Spleen (tissue), 11 donors: ENCODE data around the gene INF2. TPM values are rescaled to one million over a fixed set of nuclear protein-coding genes. Genes with fewer than 3 reads are reported as not detected.

ENCODE experiments used
- DNase-seq: peaks from one replicate; pipeline ENCODE4 v3.0.0-alpha.2; 2020
- H3K27ac ChIP-seq, 8 donors: fragments of 200-600 bp; sonication (generic) in 7 of 8; 1 replicate in 4 of 8; 2 replicates in 4 of 8; pipeline versions ENCODE4 v1.5.0 to v1.8.0; 2016 to 2021; ENCODE audit warnings: inconsistent platforms in 4 of 8, mild to moderate bottlenecking in 4 of 8, moderate library complexity in 1 of 8
- H3K27me3 ChIP-seq, 7 donors: fragments of 200-600 bp; sonication (generic) in 6 of 7; replicated peaks in 1 of 7; 1 replicate in 4 of 7; 2 replicates in 3 of 7; pipeline versions ENCODE4 v1.5.0 to v1.8.0; 2016 to 2021; ENCODE audit warnings: inconsistent platforms in 3 of 7, mild to moderate bottlenecking in 1 of 7
- H3K36me3 ChIP-seq, 6 donors: fragments of 200-600 bp; sonication (generic) in 5 of 6; 1 replicate in 4 of 6; 2 replicates in 2 of 6; pipeline versions ENCODE4 v1.5.0 to v1.8.0; 2016 to 2021; ENCODE audit warnings: inconsistent platforms in 2 of 6
- H3K4me1 ChIP-seq, 6 donors: fragments of 200-600 bp; sonication (generic) in 5 of 6; 1 replicate in 3 of 6; 2 replicates in 3 of 6; pipeline versions ENCODE4 v1.5.0 to v1.8.0; 2016 to 2021; ENCODE audit warnings: inconsistent platforms in 3 of 6
- H3K4me3 ChIP-seq, 8 donors: fragments of 200-600 bp; sonication (generic) in 7 of 8; 1 replicate in 4 of 8; 2 replicates in 4 of 8; pipeline versions ENCODE4 v1.5.0 to v1.8.0; 2016 to 2021; ENCODE audit warnings: inconsistent platforms in 4 of 8, mild to moderate bottlenecking in 4 of 8, moderate library complexity in 2 of 8
- H3K9me3 ChIP-seq, 8 donors: fragments of 200-600 bp; sonication (generic) in 7 of 8; 1 replicate in 4 of 8; 2 replicates in 4 of 8; pipeline versions ENCODE4 v1.5.0 to v1.8.0; 2016 to 2021; ENCODE audit warnings: inconsistent platforms in 4 of 8
- CTCF ChIP-seq, 11 experiments: fragments of 200-600 bp in 7 of 11; fragments of 450-650 bp in 4 of 11; sonication (generic) in 4 of 11; IDR thresholded peaks in 8 of 11; conservative IDR thresholded peaks in 3 of 11; 1 replicate in 7 of 11; 2 replicates in 4 of 11; pipeline versions ENCODE4 v1.4.0 to v1.8.0; 2016 to 2021; ENCODE audit warnings: antibody characterized with exemption in 11 of 11, inconsistent platforms in 4 of 11, mild to moderate bottlenecking in 1 of 11
- POLR2A ChIP-seq, 3 donors: fragments of 450-650 bp; IDR thresholded peaks; one replicate each; pipeline ENCODE4 v1.5.1; 2017; ENCODE audit warnings: antibody characterized with exemption in 3 of 3, mild to moderate bottlenecking in 1 of 3
- POLR2AphosphoS5 ChIP-seq, 3 donors: sonication (generic); formaldehyde crosslinking; IDR thresholded peaks; one replicate each; pipeline ENCODE4 v1.5.1; 2017; ENCODE audit warnings: antibody characterized with exemption in 3 of 3
- WGBS, 5 donors: extraction: QIAGEN DNeasy Blood & Tissue Kit in 3 of 5; methylation state at CpG; one replicate each; pipeline versions ENCODE4 v1.1.5 to v1.1.7; 2013 to 2018; 5-methylcytosine and 5-hydroxymethylcytosine counted together
- intact Hi-C: fragments of 100-400 bp; cut with DNase I; formaldehyde crosslinking; loops from one replicate; pipeline ENCODE4 v1.15.0; 2023; ENCODE audit warnings: low total_unique reads
- polyA plus RNA-seq, 3 donors: library from polyadenylated mRNA; stranded (reverse); fragments of 200-250 nt; gene quantifications; one replicate each; pipeline ENCODE4 v1.2.1, GENCODE V29; 2013
- total RNA-seq, 7 donors: library from RNA; depleted of rRNA in 3 of 7; stranded (reverse); fragments of >200 nt in 3 of 7; fragmentation: NEBNext Ultra II Directional in 4 of 7; extraction: Animal tissue kit (Norgen Biotek cat#: 25700) in 4 of 7; gene quantifications; one replicate each; pipeline versions ENCODE4 v1.1.0 to v1.2.1, GENCODE V29; 2016 to 2021
- donor health status: healthy with polysubstance abuse.
- donor health status: DM: no; HTN: no; CAD: no; lungs with moderate emphysema.
- donor health status: DM: no; HTN: no; CAD: no.
- donor health status: Bipolar disorder and iron deficiency.
- donor health status: healthy.
- donor health status: DM: no; HTN: no; CAD: no.
- donor health status: DM: yes; HTN: yes; CAD: no.

The INF2 gene
- total and polyA plus RNA-seq, 10 donors, result 56.6 to 120 (median 98.6) TPM

- no peak for TF ChIP-seq POLR2AphosphoS5 (IDR thresholded peaks at IDR 0.05)
- TF ChIP-seq CTCF (IDR thresholded peaks at IDR 0.05 in 8 of 11, conservative IDR thresholded peaks at IDR 0.05 in 3 of 11), result no peak
- TF ChIP-seq POLR2A (IDR thresholded peaks at IDR 0.05), result no peak
- Histone ChIP-seq H3K27ac (peak overlapping the region in 1 of 8 donors; percentile 30), H3K27me3 (peaks cover 0 to 9% (median 0%) of the 10 kb centered on the region in 7 donors), H3K36me3 (no peaks in the 10 kb centered on the region), H3K9me3 (peaks cover 0 to 18% (median 9%) of the 10 kb centered on the region in 8 donors), H3K4me1 (peaks cover 6 to 64% (median 49%) of the 10 kb centered on the region in 6 donors), H3K4me3 (no peak overlapping the region)
- intact Hi-C loops, result loop anchor here (5.0 kb wide), 1 partner anchor 53 kb away; no protein-coding TSS in a partner anchor
- DNase-seq, result no peak
- 71 to 85% (median 81%) methylated on average over 6 of the region's 6 CpGs for WGBS, 5 donors
These were observed 35.3 kb upstream of the INF2 start for GRCh38 chr14:104654119-104654518.

GRCh38 chr14:104655128-104655848 lies 34.1 kb upstream of the INF2 start:
- Histone ChIP-seq H3K27ac (peak overlapping the region in 2 of 8 donors; percentile 84 to 93), H3K36me3 (no peaks in the 10 kb centered on the region), H3K27me3 (peaks cover 0 to 11% (median 3%) of the 10 kb centered on the region in 7 donors), H3K4me3 (no peak overlapping the region), H3K9me3 (peaks cover 0 to 18% (median 9%) of the 10 kb centered on the region in 8 donors), H3K4me1 (peaks cover 14 to 67% (median 53%) of the 10 kb centered on the region in 6 donors)
- DNase-seq, result no peak
- TF ChIP-seq POLR2AphosphoS5 (IDR thresholded peaks at IDR 0.05) (no peak), CTCF (IDR thresholded peaks at IDR 0.05 in 8 of 11, conservative IDR thresholded peaks at IDR 0.05 in 3 of 11) (no peak), POLR2A (IDR thresholded peaks at IDR 0.05) (no peak)
- intact Hi-C loops, result no loop called here
- WGBS, 5 donors, result 88 to 93% (median 90%) methylated on average over 14 of the region's 14 CpGs

GRCh38 chr14:104656014-104656714 lies 33.3 kb upstream of the INF2 start:
- Histone ChIP-seq H3K9me3 (peaks cover 0 to 19% (median 9%) of the 10 kb centered on the region in 8 donors), H3K4me1 (peaks cover 12 to 67% (median 54%) of the 10 kb centered on the region in 6 donors), H3K4me3 (no peak overlapping the region), H3K27me3 (peaks cover 0 to 18% (median 5%) of the 10 kb centered on the region in 7 donors), H3K36me3 (no peaks in the 10 kb centered on the region), H3K27ac (peak overlapping the region in 7 of 8 donors; percentile 41 to 93 (median 81))
- intact Hi-C loops, result no loop called here
- DNase-seq, result peak; percentile 86
- no peak for TF ChIP-seq CTCF (IDR thresholded peaks at IDR 0.05 in 8 of 11, conservative IDR thresholded peaks at IDR 0.05 in 3 of 11)
- no peak for TF ChIP-seq POLR2A (IDR thresholded peaks at IDR 0.05)
- no peak for TF ChIP-seq POLR2AphosphoS5 (IDR thresholded peaks at IDR 0.05)
- WGBS, 5 donors, result 56 to 71% (median 61%) methylated on average over 29 of the region's 29 CpGs

- peaks cover 0 to 21% (median 9%) of the 10 kb centered on the region in 8 donors for H3K9me3 ChIP-seq
- intact Hi-C loops, result no loop called here
- DNase-seq, result peak; percentile 92
- H3K4me3 ChIP-seq, result peak overlapping the region in 1 of 8 donors; percentile 44
- peaks cover 12 to 65% (median 57%) of the 10 kb centered on the region in 6 donors for H3K4me1 ChIP-seq
- H3K27me3 ChIP-seq, result peaks cover 0 to 18% (median 5%) of the 10 kb centered on the region in 7 donors
- TF ChIP-seq CTCF (IDR thresholded peaks at IDR 0.05 in 8 of 11, conservative IDR thresholded peaks at IDR 0.05 in 3 of 11), result no peak
- TF ChIP-seq POLR2A (IDR thresholded peaks at IDR 0.05), result peak in 1 of 3 donors; percentile 11
- peak; percentile 75 to 85 (median 84) for TF ChIP-seq POLR2AphosphoS5 (IDR thresholded peaks at IDR 0.05)
- peak overlapping the region; percentile 41 to 93 (median 80) for H3K27ac ChIP-seq
- WGBS, 5 donors, result 11 to 43% (median 33%) methylated on average over 2 to 8 of the region's 8 CpGs
- no peaks in the 10 kb centered on the region for H3K36me3 ChIP-seq
These were observed 32.3 kb upstream of the INF2 start for GRCh38 chr14:104657101-104657524.
